H9 (cell line): ENCODE data around the gene CDH13. TPM values are rescaled to one million over a fixed set of nuclear protein-coding genes. Genes with fewer than 3 reads are reported as not detected.

Experiments used
- DNase-seq: peaks from one replicate; pipeline ENCODE4 v3.0.0-alpha.2; 2017
- H2AFZ ChIP-seq: one replicate; pipeline ENCODE4 v1.6.1; 2013; ENCODE audit warnings: mild to moderate bottlenecking, low read length, control low read depth, moderate library complexity
- H2AK5ac ChIP-seq: 2 replicates; pipeline ENCODE4 v1.6.1; 2013; ENCODE audit warnings: low read length, control low read depth, mixed read lengths; ENCODE audit not compliant: insufficient read length
- H2BK120ac ChIP-seq: one replicate; pipeline ENCODE4 v1.6.1; 2013; ENCODE audit warnings: low read depth, mild to moderate bottlenecking, low read length, control low read depth, inconsistent platforms; ENCODE audit not compliant: poor library complexity, severe bottlenecking
- H2BK12ac ChIP-seq: 2 replicates; pipeline ENCODE4 v1.6.1; 2013; ENCODE audit warnings: low read length, control low read depth, mixed read lengths, low read depth; ENCODE audit not compliant: insufficient read length
- H2BK15ac ChIP-seq: 2 replicates; pipeline ENCODE4 v1.6.1; 2013; ENCODE audit warnings: low read depth, low read length, control low read depth
- H2BK20ac ChIP-seq: one replicate; pipeline ENCODE4 v1.6.1; 2013; ENCODE audit warnings: low read depth, mild to moderate bottlenecking, low read length, control low read depth, inconsistent platforms; ENCODE audit not compliant: poor library complexity, severe bottlenecking
- H2BK5ac ChIP-seq: 2 replicates; pipeline ENCODE4 v1.6.1; 2013; ENCODE audit warnings: low read length, control low read depth, mixed read lengths; ENCODE audit not compliant: insufficient read length
- H3K14ac ChIP-seq: 2 replicates; pipeline ENCODE4 v1.6.1; 2013; ENCODE audit warnings: low read length, control low read depth; ENCODE audit not compliant: insufficient read depth
- H3K18ac ChIP-seq: 2 replicates; pipeline ENCODE4 v1.6.1; 2013; ENCODE audit warnings: low read depth, mild to moderate bottlenecking, mixed read lengths, low read length, control low read depth; ENCODE audit not compliant: insufficient read length
- H3K23ac ChIP-seq: 2 replicates; pipeline ENCODE4 v1.6.1; 2013; ENCODE audit warnings: low read length, control low read depth, mixed read lengths, low read depth; ENCODE audit not compliant: insufficient read length
- H3K23me2 ChIP-seq: 2 replicates; pipeline ENCODE4 v1.6.1; 2013; ENCODE audit warnings: low read depth, mild to moderate bottlenecking, mixed read lengths, low read length, control low read depth; ENCODE audit not compliant: insufficient read length, poor library complexity, severe bottlenecking
- H3K27ac ChIP-seq: 2 replicates; pipeline ENCODE4 v1.5.1; 2013; ENCODE audit warnings: low read length, control low read depth, mixed read lengths, low read depth; ENCODE audit not compliant: insufficient read length
- H3K27me3 ChIP-seq: 2 replicates; pipeline ENCODE4 v1.6.1; 2013; ENCODE audit warnings: low read length, control low read depth, inconsistent platforms; ENCODE audit not compliant: insufficient read depth
- H3K4ac ChIP-seq: 2 replicates; pipeline ENCODE4 v1.6.1; 2013; ENCODE audit warnings: low read depth, mild to moderate bottlenecking, control low read depth, inconsistent platforms, low read length, moderate library complexity
- H3K4me1 ChIP-seq: 2 replicates; pipeline ENCODE4 v1.6.1; 2013; ENCODE audit warnings: low read length, control low read depth, inconsistent platforms; ENCODE audit not compliant: insufficient read depth
- H3K4me2 ChIP-seq: 2 replicates; pipeline ENCODE4 v1.6.1; 2013; ENCODE audit warnings: low read length, control low read depth, mixed read lengths; ENCODE audit not compliant: insufficient read length, insufficient read depth
- H3K56ac ChIP-seq: 2 replicates; pipeline ENCODE4 v1.6.1; 2013; ENCODE audit warnings: low read depth, mild to moderate bottlenecking, mixed read lengths, low read length, control low read depth; ENCODE audit not compliant: insufficient read length
- H3K79me1 ChIP-seq: 2 replicates; pipeline ENCODE4 v1.6.1; 2013; ENCODE audit warnings: low read depth, mild to moderate bottlenecking, moderate library complexity, low read length, control low read depth, inconsistent platforms; ENCODE audit not compliant: insufficient read depth, poor library complexity, severe bottlenecking
- H3K79me2 ChIP-seq: 2 replicates; pipeline ENCODE4 v1.6.1; 2013; ENCODE audit warnings: low read length, control low read depth, inconsistent platforms; ENCODE audit not compliant: insufficient read depth
- H3K9ac ChIP-seq: 2 replicates; pipeline ENCODE4 v1.6.1; 2013; ENCODE audit warnings: low read length, control low read depth, mixed read lengths; ENCODE audit not compliant: insufficient read length; ENCODE audit errors: extremely low read depth
- H3K9me3 ChIP-seq: one replicate; pipeline ENCODE4 v1.6.1; 2013; ENCODE audit warnings: low read depth, low read length, inconsistent platforms; ENCODE audit not compliant: control insufficient read depth
- H3T11ph ChIP-seq: one replicate; pipeline ENCODE4 v1.6.1; 2013; ENCODE audit warnings: mild to moderate bottlenecking, low read length, control low read depth, inconsistent platforms
- H4K20me1 ChIP-seq: one replicate; pipeline ENCODE4 v1.6.1; 2013; ENCODE audit not compliant: control insufficient read depth, insufficient read length, insufficient read depth
- H4K5ac ChIP-seq: 2 replicates; pipeline ENCODE4 v1.6.1; 2013; ENCODE audit warnings: low read depth, mild to moderate bottlenecking, mixed read lengths, low read length, control low read depth; ENCODE audit not compliant: insufficient read length
- H4K8ac ChIP-seq: replicated peaks from 2 replicates; pipeline ENCODE4 v1.6.1; 2013; ENCODE audit warnings: low read length, control low read depth, mixed read lengths, low read depth; ENCODE audit not compliant: insufficient read length
- H4K91ac ChIP-seq: 2 replicates; pipeline ENCODE4 v1.6.1; 2013; ENCODE audit warnings: low read depth, mild to moderate bottlenecking, moderate library complexity, mixed read lengths, low read length, control low read depth; ENCODE audit not compliant: insufficient read length
- H3K27ac Mint-ChIP-seq, 3 experiments: 2 replicates in 2 of 3; 3 replicates in 1 of 3; pipeline ENCODE4 v1.8.0; 2020 to 2021; ENCODE audit warnings: mixed read lengths in 3 of 3, mild to moderate bottlenecking in 1 of 3, moderate library complexity in 1 of 3
- H3K27me3 Mint-ChIP-seq: 2 replicates; pipeline ENCODE4 v1.8.0; 2021; ENCODE audit warnings: low read depth, mild to moderate bottlenecking, moderate library complexity, mixed read lengths
- H3K36me3 Mint-ChIP-seq, 3 experiments: 2 replicates in 2 of 3; 3 replicates in 1 of 3; pipeline ENCODE4 v1.8.0; 2020 to 2021; ENCODE audit warnings: low read depth in 3 of 3, mixed read lengths in 3 of 3; ENCODE audit not compliant: insufficient read depth in 1 of 3
- H3K4me1 Mint-ChIP-seq, 2 experiments: 2 replicates each; pipeline ENCODE4 v1.8.0; 2020; ENCODE audit warnings: mixed read lengths in 2 of 2
- H3K4me3 Mint-ChIP-seq, 2 experiments: 2 replicates in 1 of 2; 3 replicates in 1 of 2; pipeline ENCODE4 v1.8.0; 2020 to 2021; ENCODE audit warnings: mild to moderate bottlenecking in 2 of 2, mixed read lengths in 2 of 2, moderate library complexity in 1 of 2
- H3K9me3 Mint-ChIP-seq, 2 experiments: 2 replicates in 1 of 2; 3 replicates in 1 of 2; pipeline ENCODE4 v1.8.0; 2020; ENCODE audit warnings: mild to moderate bottlenecking in 2 of 2, mixed read lengths in 2 of 2, moderate library complexity in 1 of 2
- CTCF ChIP-seq: fragments of 200-600 bp; sonication (generic); conservative IDR thresholded peaks from 3 replicates; pipeline ENCODE4 v1.8.0; 2021; ENCODE audit warnings: antibody characterized with exemption, mild to moderate bottlenecking
- WGBS: extraction: QIAGEN DNeasy Blood & Tissue Kit; methylation state at CpG from one replicate; pipeline ENCODE4 v1.1.7; 2013; ENCODE audit warnings: missing lambda C conversion rate, low lambda C conversion rate, mixed read lengths; ENCODE audit not compliant: insufficient read length; ENCODE audit errors: extremely low coverage; 5-methylcytosine and 5-hydroxymethylcytosine counted together
- total RNA-seq: library from RNA; stranded (reverse); gene quantifications from 2 replicates; pipeline ENCODE4 v1.2.1, GENCODE V29; 2021

Gene CDH13
- total RNA-seq, 1 experiment from 2014 or later = 1.5 TPM

- Histone ChIP-seq H4K5ac (no peak overlapping the region), H4K20me1 (no peaks in the 10 kb centered on the region), H3K27me3 (no peaks in the 10 kb centered on the region), H2AK5ac (no peak overlapping the region), H3K9ac (no peak overlapping the region), H4K91ac (no peak overlapping the region), H3K9me3 (no peaks in the 10 kb centered on the region), H2BK15ac (no peak overlapping the region), H4K8ac (no peak overlapping the region), H3K4ac (no peak overlapping the region), H3T11ph (no peak overlapping the region), H2AFZ (no peak overlapping the region), H3K27ac (no peak overlapping the region), H3K79me2 (no peaks in the 10 kb centered on the region), H3K23me2 (no peaks in the 10 kb centered on the region), H3K23ac (no peak overlapping the region), H2BK120ac (no peak overlapping the region), H3K18ac (no peak overlapping the region), H3K79me1 (no peaks in the 10 kb centered on the region), H2BK5ac (no peak overlapping the region), H3K14ac (no peak overlapping the region), H2BK20ac (no peak overlapping the region), H2BK12ac (no peak overlapping the region), H3K56ac (no peak overlapping the region), H3K4me1 (no peaks in the 10 kb centered on the region), H3K4me2 (no peak overlapping the region)
- H3K9me3 Mint-ChIP-seq = no peaks in the 10 kb centered on the region
- peaks cover 0 to 3% of the 10 kb centered on the region in 2 experiments; a peak in 2 of 4 replicates for H3K4me1 Mint-ChIP-seq
- no peaks in the 10 kb centered on the region for H3K36me3 Mint-ChIP-seq
- TF ChIP-seq CTCF = no peak
- no CpG with 5 or more reads among the region's 1 CpG for WGBS
- DNase-seq = no peak
- H3K27ac Mint-ChIP-seq = peak overlapping the region in 2 of 3 experiments; percentile 15 to 33; a peak in 2 of 7 replicates
- no peak overlapping the region for H3K4me3 Mint-ChIP-seq
- H3K27me3 Mint-ChIP-seq = no peaks in the 10 kb centered on the region; the same call in 1 of the 2 replicates
Measured at GRCh38 chr16:82773018-82773417, 146.2 kb downstream of the CDH13 start.
